Stomach (tissue), 4 donors: ENCODE data around the gene MTMR10.

ENCODE experiments used
- EP300 ChIP-seq: sonication (generic); formaldehyde crosslinking; IDR thresholded peaks from one replicate; pipeline ENCODE4 v1.6.1; 2017; ENCODE audit warnings: antibody characterized with exemption
- POLR2AphosphoS5 ChIP-seq, 3 donors: sonication (generic); formaldehyde crosslinking; IDR thresholded peaks; one replicate each; pipeline ENCODE4 v1.6.1; 2016; ENCODE audit warnings: antibody characterized with exemption in 3 of 3
- TF ChIP-seq, protein P1 (sequence below), 7 experiments: fragments of 450-650 bp in 4 of 7; fragments of 200-600 bp in 3 of 7; sonication (generic) in 3 of 7; IDR thresholded peaks; one replicate each; pipeline ENCODE4 v1.5.1; 2016 to 2019; ENCODE audit warnings: antibody characterized with exemption in 7 of 7, control low read depth in 2 of 7, mild to moderate bottlenecking in 1 of 7

DNA sequence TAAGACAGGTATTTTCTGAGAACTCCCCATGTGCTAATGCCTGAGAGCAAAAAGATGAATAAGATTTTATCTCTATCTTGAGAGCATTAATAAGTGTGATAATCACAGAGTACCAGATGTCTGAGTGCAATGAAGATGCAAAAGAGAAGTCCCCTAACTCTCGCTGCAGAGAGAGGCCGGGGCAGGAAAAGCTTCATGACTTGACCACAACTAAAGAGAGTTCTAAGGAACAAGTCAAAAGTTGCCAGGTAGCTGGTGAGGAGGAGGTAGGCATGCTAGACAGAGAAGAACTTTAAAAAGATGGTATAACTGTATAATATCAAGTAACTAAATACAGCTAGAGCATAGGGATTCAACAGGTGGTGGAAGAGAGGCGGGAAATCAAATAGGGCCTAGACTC lies 28.8 kb downstream of the MTMR10 start:
- TF ChIP-seq, protein P1, sequence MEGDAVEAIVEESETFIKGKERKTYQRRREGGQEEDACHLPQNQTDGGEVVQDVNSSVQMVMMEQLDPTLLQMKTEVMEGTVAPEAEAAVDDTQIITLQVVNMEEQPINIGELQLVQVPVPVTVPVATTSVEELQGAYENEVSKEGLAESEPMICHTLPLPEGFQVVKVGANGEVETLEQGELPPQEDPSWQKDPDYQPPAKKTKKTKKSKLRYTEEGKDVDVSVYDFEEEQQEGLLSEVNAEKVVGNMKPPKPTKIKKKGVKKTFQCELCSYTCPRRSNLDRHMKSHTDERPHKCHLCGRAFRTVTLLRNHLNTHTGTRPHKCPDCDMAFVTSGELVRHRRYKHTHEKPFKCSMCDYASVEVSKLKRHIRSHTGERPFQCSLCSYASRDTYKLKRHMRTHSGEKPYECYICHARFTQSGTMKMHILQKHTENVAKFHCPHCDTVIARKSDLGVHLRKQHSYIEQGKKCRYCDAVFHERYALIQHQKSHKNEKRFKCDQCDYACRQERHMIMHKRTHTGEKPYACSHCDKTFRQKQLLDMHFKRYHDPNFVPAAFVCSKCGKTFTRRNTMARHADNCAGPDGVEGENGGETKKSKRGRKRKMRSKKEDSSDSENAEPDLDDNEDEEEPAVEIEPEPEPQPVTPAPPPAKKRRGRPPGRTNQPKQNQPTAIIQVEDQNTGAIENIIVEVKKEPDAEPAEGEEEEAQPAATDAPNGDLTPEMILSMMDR (IDR thresholded peaks at IDR 0.05) = no peak
- no peak for TF ChIP-seq POLR2AphosphoS5 (IDR thresholded peaks at IDR 0.05)
- TF ChIP-seq EP300 = no peak
